Measurements from ENCODE around the gene SAMMSON.
A peak's percentile ranks its signal among the peaks of the same experiment; 100 is the strongest.

Gene SAMMSON

DNA sequence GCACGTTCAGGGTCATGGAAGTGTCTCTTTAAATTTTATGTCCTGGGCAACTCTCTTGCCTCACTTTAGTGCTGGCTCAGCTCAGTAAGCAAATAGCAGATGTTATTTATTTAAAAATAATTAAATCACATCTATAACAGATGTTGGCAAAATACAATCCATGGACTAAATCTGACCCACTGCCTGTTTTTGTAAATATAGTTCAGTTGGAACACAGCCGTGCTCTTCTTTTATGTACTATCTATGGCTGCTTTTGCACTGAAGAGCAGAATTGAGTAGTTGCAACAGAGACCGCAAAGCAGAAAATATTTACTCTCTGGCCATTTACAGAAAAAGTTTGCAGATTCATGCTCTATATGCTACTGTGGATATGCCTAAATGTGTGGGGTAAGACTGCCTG lies 79.2 kb downstream of the SAMMSON start:
- in situ Hi-C loops (cut with MboI; ENCODE audit: low sequenced_read_pairs), result no loop called here
- Histone ChIP-seq H3K4me1 (no peaks in the 10 kb centered on the region), H3K4me3 (no peak overlapping the region), H3K36me3 (replicated peaks) (no peaks in the 10 kb centered on the region), H3K9me3 (no peaks in the 10 kb centered on the region), H3K27me3 (ENCODE audit: low read depth) (no peaks in the 10 kb centered on the region)
- DNase-seq (ENCODE audit: low spot score in 2 of 2), result no peak

DNA sequence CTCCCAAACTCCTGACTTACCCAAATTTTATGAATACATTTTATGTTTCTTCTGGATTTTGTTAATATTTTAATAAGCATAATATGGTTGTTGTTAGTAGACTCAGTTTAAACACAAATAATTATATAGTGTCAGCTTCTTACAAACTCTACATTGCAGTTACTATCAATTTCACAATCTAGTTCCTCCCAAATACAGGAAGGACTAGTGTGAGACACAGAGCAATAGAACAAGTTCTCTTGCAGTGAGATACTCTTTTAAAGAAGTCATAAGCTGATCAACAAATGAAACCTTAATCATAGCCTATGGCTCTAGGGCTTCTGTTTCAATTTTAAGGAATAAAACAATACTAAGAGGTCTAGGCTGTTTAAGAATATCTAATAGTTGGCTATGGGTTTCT lies 86.1 kb downstream of the SAMMSON start:
- Histone ChIP-seq H3K27me3 (ENCODE audit: low read depth) (no peaks in the 10 kb centered on the region), H3K9me3 (no peaks in the 10 kb centered on the region), H3K36me3 (replicated peaks) (no peaks in the 10 kb centered on the region), H3K4me1 (peaks cover 4% of the 10 kb centered on the region), H3K4me3 (no peak overlapping the region)
- no peak for DNase-seq (ENCODE audit: low spot score in 2 of 2)
- in situ Hi-C loops (cut with MboI; ENCODE audit: low sequenced_read_pairs), result no loop called here

DNA sequence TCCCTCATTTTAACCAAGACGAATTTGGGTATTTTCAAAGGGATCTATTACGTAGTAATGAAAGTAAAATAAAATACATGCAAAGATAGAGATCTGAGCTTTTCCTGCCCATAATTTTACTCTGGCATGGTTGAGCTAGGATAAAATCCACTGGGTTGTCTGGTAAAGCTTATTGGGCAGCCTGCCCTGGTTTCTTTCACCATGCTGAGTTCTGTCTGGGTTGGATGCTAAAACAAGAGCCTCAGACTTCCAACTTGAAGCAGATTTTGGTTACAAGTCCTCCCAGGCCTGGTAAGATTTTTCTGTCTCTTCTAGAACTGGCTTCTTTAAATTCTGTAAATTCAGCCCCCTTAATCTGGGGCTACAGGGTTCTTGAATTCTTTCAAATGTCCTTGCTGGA lies 86.8 kb downstream of the SAMMSON start:
- Histone ChIP-seq H3K4me1 (peaks cover 4% of the 10 kb centered on the region), H3K9me3 (no peaks in the 10 kb centered on the region), H3K4me3 (no peak overlapping the region), H3K27me3 (ENCODE audit: low read depth) (no peaks in the 10 kb centered on the region), H3K36me3 (replicated peaks) (no peaks in the 10 kb centered on the region)
- in situ Hi-C loops (cut with MboI; ENCODE audit: low sequenced_read_pairs), result no loop called here
- DNase-seq (ENCODE audit: low spot score in 2 of 2), result peak in 1 of 2 experiments; percentile 8

DNA sequence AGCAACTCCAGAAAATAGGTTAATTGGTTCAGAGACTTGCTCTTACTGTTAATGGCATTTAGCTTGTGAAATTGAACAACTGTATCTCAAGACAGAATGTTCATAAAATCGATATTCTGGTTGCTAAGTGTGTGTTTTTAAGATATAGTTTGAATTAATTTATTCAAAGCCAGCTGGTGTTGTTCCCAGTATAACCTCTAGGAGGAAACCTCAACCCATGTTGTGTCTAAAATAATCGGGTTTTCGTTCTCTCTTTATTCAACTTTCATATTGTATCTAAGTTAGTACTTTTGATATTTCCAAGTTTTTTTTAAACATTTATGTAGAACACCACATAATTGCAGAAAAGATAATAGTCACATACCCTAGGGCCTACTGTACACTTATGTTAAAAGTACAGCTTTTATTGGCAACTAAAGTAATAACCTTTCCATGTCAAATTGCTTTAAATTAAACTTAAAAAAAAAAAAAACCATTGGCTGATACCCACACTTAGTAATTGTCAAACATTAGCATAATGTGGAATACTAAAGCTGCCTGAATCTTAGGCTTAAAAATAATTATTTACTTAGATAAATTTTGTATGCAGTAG lies 90.9 kb downstream of the SAMMSON start:
- H3K27me3 ChIP-seq (ENCODE audit: low read depth), result no peaks in the 10 kb centered on the region
- no peaks in the 10 kb centered on the region for H3K9me3 ChIP-seq
- no peak overlapping the region for H3K4me3 ChIP-seq
- H3K36me3 ChIP-seq (replicated peaks), result no peaks in the 10 kb centered on the region
- H3K4me1 ChIP-seq, result peaks cover 4% of the 10 kb centered on the region
- DNase-seq (ENCODE audit: low spot score in 2 of 2), result peak; percentile 22 to 23
- in situ Hi-C loops (cut with MboI; ENCODE audit: low sequenced_read_pairs), result no loop called here

DNA sequence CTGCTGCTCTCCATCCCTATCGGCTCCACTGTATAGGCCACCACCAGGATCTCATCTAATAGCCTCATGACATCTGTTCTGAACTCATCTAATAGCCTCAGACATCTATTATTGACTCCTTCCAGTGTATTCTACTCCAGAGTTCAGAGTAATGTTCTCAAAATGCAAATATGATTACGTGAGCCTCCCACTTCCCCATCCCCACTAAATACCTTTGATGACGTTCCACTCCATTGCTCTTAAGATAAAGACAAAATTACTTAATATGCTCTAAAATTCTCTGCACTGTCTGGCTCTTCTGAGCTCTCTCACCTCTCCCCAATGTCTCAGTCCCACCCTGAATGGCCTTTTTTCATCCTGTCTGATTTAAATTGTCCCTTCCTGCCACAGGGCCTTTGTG lies 94.7 kb downstream of the SAMMSON start:
- Histone ChIP-seq H3K36me3 (replicated peaks) (no peaks in the 10 kb centered on the region), H3K9me3 (no peaks in the 10 kb centered on the region), H3K27me3 (ENCODE audit: low read depth) (no peaks in the 10 kb centered on the region), H3K4me1 (no peaks in the 10 kb centered on the region), H3K4me3 (no peak overlapping the region)
- DNase-seq (ENCODE audit: low spot score in 2 of 2), result no peak
- in situ Hi-C loops (cut with MboI; ENCODE audit: low sequenced_read_pairs), result no loop called here

DNA sequence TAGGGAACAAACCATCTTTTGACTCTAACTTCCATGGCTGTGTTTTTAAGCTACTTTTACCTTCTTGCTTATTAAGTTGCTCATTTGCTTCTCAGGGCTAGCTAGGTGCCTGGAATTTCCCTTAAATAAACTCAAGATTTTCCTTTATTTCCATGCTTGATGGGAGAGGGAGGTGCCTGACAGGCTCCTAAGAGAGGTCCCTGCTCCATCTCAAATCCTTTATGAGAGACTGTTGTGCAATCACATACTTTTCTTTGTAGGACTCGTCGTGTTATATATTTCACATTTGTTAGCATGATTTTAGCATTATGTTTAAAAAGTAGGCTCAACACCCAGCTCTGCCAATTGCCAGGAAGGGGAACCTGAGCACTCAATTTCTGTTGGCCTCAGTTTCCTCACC lies 95.7 kb downstream of the SAMMSON start:
- H3K27me3 ChIP-seq (ENCODE audit: low read depth), result no peaks in the 10 kb centered on the region
- H3K4me3 ChIP-seq, result no peak overlapping the region
- in situ Hi-C loops (cut with MboI; ENCODE audit: low sequenced_read_pairs), result no loop called here
- no peaks in the 10 kb centered on the region for H3K4me1 ChIP-seq
- DNase-seq (ENCODE audit: low spot score in 2 of 2), result no peak
- H3K9me3 ChIP-seq, result no peaks in the 10 kb centered on the region
- no peaks in the 10 kb centered on the region for H3K36me3 ChIP-seq (replicated peaks)

DNA sequence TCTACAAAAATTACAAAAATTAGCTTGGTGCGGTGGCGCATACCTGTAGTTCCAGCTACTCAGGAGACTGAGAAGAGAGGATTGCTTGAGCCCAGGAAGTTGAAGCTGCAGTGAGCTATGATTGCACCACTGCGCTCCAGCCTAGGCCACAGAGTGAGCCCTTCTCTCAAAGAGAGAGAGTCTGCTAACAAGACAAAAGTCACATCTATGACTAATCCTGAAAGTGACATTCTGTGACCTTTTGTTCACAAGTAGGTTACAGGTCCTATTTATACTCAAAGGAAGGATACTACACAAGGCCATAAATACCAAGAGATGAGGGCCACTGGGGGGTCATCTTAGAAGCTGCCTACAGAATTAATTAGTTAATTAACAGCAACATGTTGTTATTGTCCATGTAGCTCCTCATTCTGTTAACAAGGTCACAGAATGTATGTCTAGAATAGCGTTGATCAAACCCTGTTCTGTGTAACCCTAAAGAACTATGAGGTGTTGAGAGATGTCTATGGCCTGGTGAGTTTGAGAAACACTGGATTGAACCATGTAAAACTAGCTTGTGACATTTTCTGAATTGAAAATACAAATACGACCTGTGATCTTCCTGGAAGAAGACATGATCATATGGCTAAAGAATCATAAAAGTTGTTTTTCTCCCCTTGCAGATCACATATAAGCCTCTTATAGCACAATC lies 97.0 kb downstream of the SAMMSON start:
- in situ Hi-C loops (cut with MboI; ENCODE audit: low sequenced_read_pairs), result no loop called here
- DNase-seq (ENCODE audit: low spot score in 2 of 2), result no peak
- no peaks in the 10 kb centered on the region for H3K9me3 ChIP-seq
- H3K36me3 ChIP-seq (replicated peaks), result no peaks in the 10 kb centered on the region
- no peaks in the 10 kb centered on the region for H3K27me3 ChIP-seq (ENCODE audit: low read depth)
- no peaks in the 10 kb centered on the region for H3K4me1 ChIP-seq
- H3K4me3 ChIP-seq, result no peak overlapping the region

DNA sequence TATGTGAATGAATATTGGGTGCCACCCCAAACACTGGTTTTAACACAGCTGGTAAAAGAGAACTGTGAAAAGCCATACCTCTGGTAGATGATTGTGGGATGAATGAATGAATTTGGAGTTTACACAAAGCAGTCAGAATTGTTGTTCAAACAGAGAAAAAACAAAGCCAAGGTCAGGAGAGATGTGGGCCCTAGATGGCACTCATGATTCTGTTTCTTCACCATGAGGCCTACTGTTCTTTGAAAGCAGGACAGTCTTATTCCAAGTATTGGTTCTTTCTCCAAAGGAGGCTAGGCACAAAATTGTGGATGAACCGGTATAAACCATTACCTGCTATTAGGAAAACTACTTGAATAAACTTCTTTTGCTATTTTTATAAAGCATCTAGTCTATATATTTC lies 97.6 kb downstream of the SAMMSON start:
- Histone ChIP-seq H3K4me1 (no peaks in the 10 kb centered on the region), H3K27me3 (ENCODE audit: low read depth) (no peaks in the 10 kb centered on the region), H3K36me3 (replicated peaks) (no peaks in the 10 kb centered on the region), H3K9me3 (no peaks in the 10 kb centered on the region), H3K4me3 (no peak overlapping the region)
- no peak for DNase-seq (ENCODE audit: low spot score in 2 of 2)
- in situ Hi-C loops (cut with MboI; ENCODE audit: low sequenced_read_pairs), result no loop called here

DNA sequence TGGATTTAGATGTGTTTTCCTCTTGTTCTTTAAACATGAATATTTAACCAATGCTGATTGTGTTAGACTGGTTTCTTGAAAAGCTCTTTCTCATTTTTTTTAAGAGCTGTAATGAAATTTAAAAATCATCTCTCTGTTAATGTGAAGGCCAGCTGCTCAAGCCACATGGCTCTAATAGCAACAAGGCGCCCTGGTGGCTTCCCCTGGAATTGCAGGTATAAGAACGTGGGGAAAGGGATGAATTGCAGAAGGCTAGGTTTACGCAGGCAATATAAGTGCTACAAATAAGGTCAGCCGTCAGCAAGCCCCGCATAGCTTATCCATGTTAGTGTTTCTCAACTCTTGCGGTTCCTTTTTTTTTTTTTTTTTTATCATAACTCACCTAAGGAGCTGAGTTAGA lies 108.5 kb downstream of the SAMMSON start:
- no peaks in the 10 kb centered on the region for H3K36me3 ChIP-seq (replicated peaks)
- H3K4me3 ChIP-seq, result no peak overlapping the region
- no peaks in the 10 kb centered on the region for H3K9me3 ChIP-seq
- no peaks in the 10 kb centered on the region for H3K4me1 ChIP-seq
- in situ Hi-C loops (cut with MboI; ENCODE audit: low sequenced_read_pairs), result loop anchor here (25.0 kb wide), 1 partner anchor 254 kb away; no protein-coding TSS in a partner anchor
- no peaks in the 10 kb centered on the region for H3K27me3 ChIP-seq (ENCODE audit: low read depth)
- DNase-seq (ENCODE audit: low spot score in 2 of 2), result peak in 1 of 2 experiments; percentile 67

DNA sequence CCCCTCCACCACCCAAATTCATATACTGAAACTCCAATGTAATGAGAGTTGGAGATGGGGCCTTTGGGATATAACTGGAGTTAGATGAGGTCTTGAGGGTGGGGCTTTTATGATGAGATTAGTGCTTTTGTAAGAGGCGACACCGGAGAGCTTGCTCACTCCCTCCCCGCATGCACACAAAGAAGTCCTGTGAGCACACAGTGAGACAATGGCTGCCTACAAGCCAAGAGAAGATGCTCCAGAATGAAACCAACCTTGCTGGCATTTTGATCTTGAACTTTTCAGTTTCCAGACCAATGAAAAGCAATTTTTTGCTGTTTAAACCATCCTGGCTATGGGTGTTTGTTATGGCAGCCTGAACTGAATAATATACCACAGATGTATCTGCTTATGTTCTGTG lies 109.0 kb downstream of the SAMMSON start:
- no peak for DNase-seq (ENCODE audit: low spot score in 2 of 2)
- in situ Hi-C loops (cut with MboI; ENCODE audit: low sequenced_read_pairs), result loop anchor here (25.0 kb wide), 1 partner anchor 254 kb away; no protein-coding TSS in a partner anchor
- H3K4me3 ChIP-seq, result no peak overlapping the region
- no peaks in the 10 kb centered on the region for H3K9me3 ChIP-seq
- H3K27me3 ChIP-seq (ENCODE audit: low read depth), result no peaks in the 10 kb centered on the region
- no peaks in the 10 kb centered on the region for H3K36me3 ChIP-seq (replicated peaks)
- no peaks in the 10 kb centered on the region for H3K4me1 ChIP-seq

DNA sequence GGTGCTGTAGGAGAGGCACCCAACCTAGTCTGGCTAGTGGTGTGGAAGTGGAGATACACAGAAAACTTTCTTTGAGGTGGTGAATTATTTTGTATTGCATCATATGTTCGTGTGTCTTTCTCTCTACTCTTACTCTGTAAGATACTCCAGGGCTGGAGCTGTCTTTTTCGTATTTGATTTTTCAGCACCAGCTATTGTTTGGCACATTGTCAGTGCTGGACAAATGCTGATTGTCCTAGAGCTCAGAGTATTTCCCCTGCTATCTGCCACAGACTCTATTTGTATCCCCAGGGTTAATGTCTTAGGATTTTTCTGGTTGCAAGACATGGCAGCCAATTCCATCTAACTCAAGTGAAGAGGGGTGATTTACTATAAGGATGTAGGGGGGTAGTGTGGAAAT lies 110.5 kb downstream of the SAMMSON start:
- no peaks in the 10 kb centered on the region for H3K4me1 ChIP-seq
- no peak overlapping the region for H3K4me3 ChIP-seq
- in situ Hi-C loops (cut with MboI; ENCODE audit: low sequenced_read_pairs), result loop anchor here (25.0 kb wide), 1 partner anchor 252 kb away; no protein-coding TSS in a partner anchor
- H3K27me3 ChIP-seq (ENCODE audit: low read depth), result no peaks in the 10 kb centered on the region
- no peaks in the 10 kb centered on the region for H3K36me3 ChIP-seq (replicated peaks)
- H3K9me3 ChIP-seq, result no peaks in the 10 kb centered on the region
- DNase-seq (ENCODE audit: low spot score in 2 of 2), result no peak

DNA sequence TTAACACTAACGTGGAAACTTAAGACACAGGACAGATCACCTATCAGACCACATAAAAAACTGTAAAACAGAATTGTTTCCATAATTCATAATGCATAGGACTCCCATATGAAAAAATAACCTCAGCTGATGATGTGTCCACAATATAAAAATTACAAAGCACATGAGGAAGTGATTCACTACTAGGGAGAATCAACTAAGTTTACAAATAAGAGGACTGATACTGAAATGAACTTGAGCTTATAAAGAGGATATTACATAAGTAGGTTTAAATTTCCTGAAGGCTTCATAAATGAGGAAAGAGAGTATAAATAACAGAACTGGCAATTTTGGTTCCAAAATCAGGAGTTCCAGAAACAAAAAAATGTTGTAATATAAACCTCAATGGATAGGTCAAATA lies 111.9 kb downstream of the SAMMSON start:
- in situ Hi-C loops (cut with MboI; ENCODE audit: low sequenced_read_pairs), result loop anchor here (25.0 kb wide), 1 partner anchor 251 kb away; no protein-coding TSS in a partner anchor

DNA sequence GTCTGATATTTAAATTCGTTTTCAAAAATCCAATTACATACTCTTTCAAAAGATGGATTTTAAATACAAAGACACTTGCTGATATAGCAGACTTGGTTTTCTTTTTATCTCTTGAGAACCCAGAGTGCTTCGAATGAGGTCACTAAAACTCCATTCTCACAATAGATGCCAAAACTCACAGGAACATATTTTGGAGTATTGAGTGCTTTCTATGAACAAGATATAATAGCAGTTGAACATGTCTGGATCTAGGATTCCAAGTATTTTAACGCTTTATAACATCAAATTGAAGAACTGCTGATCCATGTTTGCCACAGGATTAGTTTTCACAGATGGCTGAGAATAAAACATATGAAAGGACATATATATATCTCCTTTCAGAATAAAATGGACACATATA lies 113.2 kb downstream of the SAMMSON start:
- DNase-seq (ENCODE audit: low spot score in 2 of 2), result no peak
- in situ Hi-C loops (cut with MboI; ENCODE audit: low sequenced_read_pairs), result loop anchor here (25.0 kb wide), 1 partner anchor 250 kb away; no protein-coding TSS in a partner anchor
- H3K4me1 ChIP-seq, result no peaks in the 10 kb centered on the region

More for the DNA sequence above, 111.9 kb downstream of the SAMMSON start:
- no peaks in the 10 kb centered on the region for H3K9me3 ChIP-seq
- H3K27me3 ChIP-seq (ENCODE audit: low read depth), result no peaks in the 10 kb centered on the region
- H3K4me1 ChIP-seq, result no peaks in the 10 kb centered on the region
- H3K36me3 ChIP-seq (replicated peaks), result no peaks in the 10 kb centered on the region
- no peak overlapping the region for H3K4me3 ChIP-seq
- DNase-seq (ENCODE audit: low spot score in 2 of 2), result no peak

DNA sequence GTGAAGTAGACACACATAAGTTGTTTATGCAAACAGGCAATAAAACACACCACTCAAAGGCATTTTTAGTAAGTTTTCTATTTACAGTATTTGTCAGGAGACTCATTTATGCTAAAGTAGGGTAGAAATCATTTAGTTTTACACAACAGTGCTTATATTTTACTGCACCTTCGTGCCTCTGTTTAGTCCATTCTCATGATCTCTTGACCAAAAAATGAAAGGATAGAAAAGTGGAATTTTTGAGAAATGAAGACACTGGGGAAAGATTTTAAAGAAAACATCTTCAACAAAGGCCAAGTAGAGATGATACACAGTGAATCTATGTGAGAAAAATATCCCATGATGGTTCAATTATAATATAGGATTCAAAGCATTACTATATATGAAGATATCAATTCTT lies 114.9 kb downstream of the SAMMSON start:
- in situ Hi-C loops (cut with MboI; ENCODE audit: low sequenced_read_pairs), result loop anchor here (25.0 kb wide), 1 partner anchor 248 kb away; no protein-coding TSS in a partner anchor
- no peaks in the 10 kb centered on the region for H3K36me3 ChIP-seq (replicated peaks)

More for the DNA sequence above, 113.2 kb downstream of the SAMMSON start:
- Histone ChIP-seq H3K27me3 (ENCODE audit: low read depth) (no peaks in the 10 kb centered on the region), H3K4me3 (no peak overlapping the region), H3K9me3 (no peaks in the 10 kb centered on the region), H3K36me3 (replicated peaks) (no peaks in the 10 kb centered on the region)

More for the DNA sequence above, 114.9 kb downstream of the SAMMSON start:
- Histone ChIP-seq H3K27me3 (ENCODE audit: low read depth) (no peaks in the 10 kb centered on the region), H3K4me1 (no peaks in the 10 kb centered on the region), H3K4me3 (no peak overlapping the region), H3K9me3 (no peaks in the 10 kb centered on the region)
- DNase-seq (ENCODE audit: low spot score in 2 of 2), result no peak
